ENCODE data around the gene AAK1.

- TF ChIP-seq MYC (IDR thresholded peaks at IDR 0.05; ENCODE audit: low read depth, low read length), result no peak
- TF ChIP-seq MAX (IDR thresholded peaks at IDR 0.05; ENCODE audit: low read depth, low read length), result no peak
- TF ChIP-seq CTCF (IDR thresholded peaks at IDR 0.05; ENCODE audit: low read depth, low read length), result no peak
- no peak for TF ChIP-seq POLR2A (IDR thresholded peaks at IDR 0.05; ENCODE audit: extremely low read depth, insufficient read length)
Measured at GRCh38 chr2:69683170-69683971, 39.8 kb upstream of the AAK1 start.

Data from NB4 (cell line).